DOHH2 (cell line): ENCODE results near the gene CLIC5.

ENCODE experiments used
- EZH2phosphoT487 ChIP-seq: fragments of 200-600 bp; sonication (generic); IDR thresholded peaks from 2 replicates; pipeline ENCODE4 v1.6.1; 2017; ENCODE audit warnings: borderline replicate concordance, mild to moderate bottlenecking, antibody characterized with exemption, low read length, moderate library complexity, mixed read lengths
- TF ChIP-seq, protein P1 (sequence below): fragments of 200-600 bp; sonication (generic); IDR thresholded peaks from one replicate; pipeline ENCODE4 v1.5.1; 2014; ENCODE audit warnings: antibody characterized with exemption, mild to moderate bottlenecking, low read depth, low read length; ENCODE audit not compliant: poor library complexity, severe bottlenecking

- TF ChIP-seq, protein P1, sequence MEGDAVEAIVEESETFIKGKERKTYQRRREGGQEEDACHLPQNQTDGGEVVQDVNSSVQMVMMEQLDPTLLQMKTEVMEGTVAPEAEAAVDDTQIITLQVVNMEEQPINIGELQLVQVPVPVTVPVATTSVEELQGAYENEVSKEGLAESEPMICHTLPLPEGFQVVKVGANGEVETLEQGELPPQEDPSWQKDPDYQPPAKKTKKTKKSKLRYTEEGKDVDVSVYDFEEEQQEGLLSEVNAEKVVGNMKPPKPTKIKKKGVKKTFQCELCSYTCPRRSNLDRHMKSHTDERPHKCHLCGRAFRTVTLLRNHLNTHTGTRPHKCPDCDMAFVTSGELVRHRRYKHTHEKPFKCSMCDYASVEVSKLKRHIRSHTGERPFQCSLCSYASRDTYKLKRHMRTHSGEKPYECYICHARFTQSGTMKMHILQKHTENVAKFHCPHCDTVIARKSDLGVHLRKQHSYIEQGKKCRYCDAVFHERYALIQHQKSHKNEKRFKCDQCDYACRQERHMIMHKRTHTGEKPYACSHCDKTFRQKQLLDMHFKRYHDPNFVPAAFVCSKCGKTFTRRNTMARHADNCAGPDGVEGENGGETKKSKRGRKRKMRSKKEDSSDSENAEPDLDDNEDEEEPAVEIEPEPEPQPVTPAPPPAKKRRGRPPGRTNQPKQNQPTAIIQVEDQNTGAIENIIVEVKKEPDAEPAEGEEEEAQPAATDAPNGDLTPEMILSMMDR = no peak
- no peak for TF ChIP-seq EZH2phosphoT487
These were observed 133.0 kb downstream of the CLIC5 start for GRCh38 chr6:45882671-45883070.
